HG02759 (cell line): ENCODE results near the gene ZFAND2B.
"Not testable (repeated sequence)": the region's sequence is repeated elsewhere in the genome, so short reads cannot be mapped to it uniquely, and the experiment has no call there.

Experiments
- ATAC-seq: cut with Tn5 transposase; IDR thresholded peaks from one replicate; pipeline ENCODE4 v1.9.1; 2021; ENCODE audit warnings: mild to moderate bottlenecking, moderate library complexity; ENCODE audit not compliant: unreplicated experiment

Gene ZFAND2B

DNA sequence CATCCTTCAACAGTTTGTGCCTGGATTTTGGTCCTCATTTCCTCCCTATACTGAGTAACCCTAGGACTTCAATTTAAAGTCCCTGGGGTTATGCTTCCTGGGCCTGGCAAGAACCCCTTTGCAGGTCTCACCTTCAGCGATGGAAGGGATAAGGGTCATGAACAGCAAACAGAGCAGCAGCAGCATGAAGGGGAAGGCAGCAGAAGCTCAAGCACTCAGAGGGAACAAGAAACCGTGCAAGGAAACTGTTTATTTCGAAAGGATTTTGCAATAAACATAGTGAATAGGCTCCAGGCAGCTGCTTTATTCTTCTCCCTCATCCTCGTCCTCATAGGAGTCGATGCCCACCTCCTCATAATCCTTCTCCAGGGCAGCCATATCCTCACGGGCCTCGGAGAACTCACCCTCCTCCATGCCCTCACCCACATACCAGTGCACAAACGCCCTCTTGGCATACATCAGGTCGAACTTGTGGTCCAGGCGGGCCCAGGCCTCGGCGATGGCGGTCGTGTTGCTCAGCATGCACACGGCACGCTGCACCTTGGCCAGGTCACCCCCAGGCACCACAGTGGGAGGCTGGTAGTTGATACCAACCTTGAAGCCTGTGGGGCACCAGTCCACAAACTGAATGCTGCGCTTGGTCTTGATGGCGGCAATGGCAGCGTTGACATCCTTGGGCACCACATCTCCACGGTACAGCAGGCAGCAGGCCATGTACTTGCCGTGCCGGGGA is 43.6 kb downstream of the ZFAND2B start:
- no peak for ATAC-seq

DNA sequence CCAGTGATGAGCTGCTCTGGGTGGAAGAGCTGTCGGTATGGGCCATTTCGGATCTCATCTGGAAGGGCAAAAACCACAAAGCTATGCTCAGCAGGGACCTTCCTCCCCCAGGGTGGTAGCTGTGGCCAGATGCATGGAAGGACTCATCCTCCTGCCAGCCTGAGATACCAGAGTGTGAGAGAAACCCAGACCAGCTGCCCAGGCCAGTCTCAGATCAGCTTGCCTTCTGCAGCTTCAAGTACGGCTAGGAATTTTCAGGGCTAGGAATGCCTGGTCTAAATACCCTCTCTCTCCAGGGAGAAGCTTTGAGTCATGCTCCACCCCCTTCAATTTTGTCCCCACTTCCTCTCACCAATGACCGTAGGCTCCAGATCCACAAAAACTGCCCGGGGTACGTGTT is 45.1 kb downstream of the ZFAND2B start:
- ATAC-seq = no peak

DNA sequence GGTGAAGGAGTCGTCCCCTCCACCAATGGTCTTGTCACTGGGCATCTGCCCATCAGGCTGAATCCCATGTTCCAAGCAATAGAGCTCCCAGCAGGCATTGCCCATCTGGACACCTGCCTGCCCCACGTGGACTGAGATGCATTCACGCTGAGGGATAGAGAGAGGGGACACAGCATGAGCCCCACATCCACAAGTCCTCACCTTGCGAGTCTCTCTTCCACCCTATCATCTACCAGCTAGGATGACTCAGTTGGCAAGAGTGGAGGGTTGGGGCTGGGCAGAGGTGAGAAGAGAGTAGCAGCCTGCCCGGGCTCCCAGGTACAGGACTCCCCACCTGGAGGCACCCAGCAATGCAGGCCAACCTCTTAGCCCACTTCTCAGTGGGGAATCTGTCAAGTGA is 45.5 kb downstream of the ZFAND2B start:
- ATAC-seq = no peak

DNA sequence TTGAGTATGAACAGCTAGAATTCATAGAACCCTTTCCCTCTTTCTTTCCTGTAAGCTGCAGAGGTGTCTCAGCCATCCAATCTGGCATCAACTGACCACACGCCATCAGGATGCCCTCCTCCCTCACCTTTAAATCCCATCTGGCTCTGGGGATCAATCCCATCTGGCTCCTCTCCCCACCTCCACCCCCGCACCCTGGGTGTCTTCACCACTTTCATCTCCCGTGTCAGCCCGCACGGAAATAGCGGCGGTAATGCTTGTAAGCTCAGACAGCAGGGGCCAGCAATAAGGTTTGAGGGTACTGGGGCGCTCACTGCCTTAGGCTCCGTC is 46.0 kb downstream of the ZFAND2B start:
- ATAC-seq = no peak

DNA sequence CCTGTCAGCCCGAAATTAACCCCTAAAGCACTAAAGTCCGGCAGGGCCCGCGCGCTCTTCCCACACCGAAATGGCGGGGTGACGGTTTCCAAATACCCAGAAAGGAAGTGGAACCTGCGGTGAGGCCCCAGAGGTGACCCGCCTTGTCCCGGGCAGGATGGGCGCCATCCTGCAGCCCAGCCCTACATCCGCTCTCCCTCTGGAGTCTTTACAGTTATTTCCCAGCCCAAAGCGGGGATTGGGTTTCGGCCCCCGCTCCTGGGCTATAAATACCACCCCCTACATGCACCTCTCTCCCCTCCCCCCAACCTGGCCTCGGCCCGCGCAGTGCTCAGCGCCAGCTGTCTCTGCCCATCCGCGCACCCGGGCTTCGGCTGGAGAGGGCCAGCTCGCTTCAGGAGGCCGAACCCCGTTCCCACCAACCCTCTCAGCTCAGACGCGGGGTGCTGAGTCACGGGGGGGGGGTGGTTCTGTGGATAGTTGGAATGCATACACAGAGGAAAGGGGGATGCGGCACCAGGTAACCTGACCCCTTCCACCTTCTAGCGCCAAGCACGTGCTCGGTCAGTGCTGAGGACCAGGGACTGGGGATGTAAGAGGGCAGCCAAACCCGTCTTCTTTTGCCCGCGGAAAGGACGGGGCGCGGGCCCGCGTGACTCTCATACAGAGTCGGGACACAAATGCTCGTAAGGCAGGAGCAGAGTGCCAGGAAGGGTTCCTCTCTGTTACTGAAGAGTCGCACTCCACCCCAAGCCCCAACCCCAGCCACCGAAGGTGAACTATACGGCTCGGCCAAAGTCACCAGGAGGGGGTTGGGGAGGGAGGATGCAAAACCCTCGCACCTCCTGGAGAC is 46.5 kb downstream of the ZFAND2B start, which contains the start of gene TUBA4B:
TSS of gene TUBA4B (plus strand) at position 344 of the 853 bp plus-strand sequence. CDS start at position 509, 165 bp downstream.
- peak; percentile 11 for ATAC-seq

DNA sequence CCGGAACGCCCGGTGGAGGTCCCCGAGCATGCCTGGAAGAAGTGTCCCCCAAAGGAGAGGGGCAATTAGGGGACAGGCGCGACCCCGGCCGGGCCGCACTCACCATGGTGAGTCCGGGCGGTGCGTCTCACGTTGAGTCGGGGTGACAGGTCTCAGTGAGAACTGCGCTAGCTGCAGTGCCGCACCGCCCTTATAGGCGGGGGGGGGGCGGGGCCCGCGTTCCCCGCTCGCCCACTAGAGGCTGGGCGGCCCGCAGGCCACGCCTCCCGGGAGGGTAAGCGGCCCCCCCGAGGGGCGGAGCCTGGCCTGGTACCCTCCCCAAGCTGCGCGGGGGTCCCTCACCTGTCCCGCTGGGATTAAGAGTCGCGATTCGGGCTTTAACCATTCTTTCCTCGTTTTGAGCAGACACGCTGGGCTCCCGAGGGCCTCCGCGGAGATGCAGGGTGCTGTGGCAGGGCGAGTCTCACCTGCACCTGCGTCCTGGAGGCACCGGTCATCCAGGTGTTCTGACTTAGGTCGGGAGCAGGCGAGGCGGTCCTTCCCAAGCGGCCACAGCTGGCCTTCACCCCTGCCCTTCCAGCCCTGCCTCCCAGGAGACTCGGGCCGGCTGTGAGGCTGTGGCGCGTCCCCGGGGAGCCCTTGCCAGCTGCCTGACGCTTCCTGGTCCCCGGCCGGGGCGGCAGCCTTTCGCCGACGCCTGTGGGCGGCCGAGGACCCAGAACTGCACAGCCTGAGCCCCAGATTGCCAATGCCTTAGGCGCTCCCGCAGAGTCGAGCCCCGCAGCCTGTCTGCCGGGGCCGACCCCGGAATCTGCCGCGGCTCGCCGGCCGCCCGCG is 47.4 kb downstream of the ZFAND2B start, which contains the start of gene TUBA4A:
TSS of gene TUBA4A (minus strand) at position 166 of the 837 bp plus-strand sequence. CDS start at position 106, 60 bp downstream.
- ATAC-seq = peak; percentile 58

DNA sequence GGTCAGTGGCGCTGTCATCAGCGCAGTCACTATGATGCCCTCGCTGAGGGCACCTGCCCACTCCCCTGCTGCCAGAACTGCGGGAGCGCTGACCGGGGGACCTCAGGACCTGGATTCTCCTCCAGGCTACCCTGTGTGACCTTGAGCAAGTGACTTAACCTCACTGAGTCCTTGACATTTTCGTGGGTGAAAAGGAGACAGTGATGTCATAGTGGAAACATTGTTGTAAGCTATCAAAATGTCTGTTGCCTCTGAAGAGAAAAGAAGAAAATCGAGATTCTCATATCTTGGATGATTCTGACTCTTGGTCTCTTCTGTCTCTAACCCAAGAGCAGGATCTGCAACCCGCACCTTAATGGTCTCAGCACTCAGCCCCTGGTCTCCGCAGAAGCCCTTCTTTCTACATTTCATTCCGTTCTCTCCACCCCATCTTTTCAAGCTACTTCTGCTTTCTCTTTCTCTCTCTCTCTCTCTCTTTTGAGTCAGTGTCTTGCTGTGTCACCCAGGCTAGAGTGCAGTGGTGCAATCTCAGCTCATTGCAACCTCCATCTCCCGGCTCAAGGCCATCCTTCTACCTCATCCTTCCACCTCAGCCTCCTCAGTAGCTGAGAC is 48.1 kb downstream of the ZFAND2B start:
- peak; percentile 24 for ATAC-seq

DNA sequence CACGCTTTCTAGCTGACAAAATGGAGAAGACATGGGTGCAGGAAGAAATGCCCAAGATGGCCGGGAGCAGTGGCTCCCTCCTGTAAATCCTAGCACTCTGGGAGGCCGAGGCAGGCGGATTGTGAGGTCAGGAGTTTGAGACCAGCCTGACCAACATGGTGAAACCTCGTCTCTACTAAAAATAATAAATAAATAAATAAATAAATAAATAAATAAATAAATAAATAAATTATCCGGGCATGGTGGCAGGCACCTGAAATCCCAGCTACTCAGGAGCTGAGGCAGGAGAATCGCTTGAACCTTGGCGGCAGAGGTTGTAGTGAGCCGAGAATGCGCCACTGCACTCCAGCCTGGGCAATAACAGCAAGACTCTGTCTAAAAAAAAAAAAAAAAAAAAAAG is 52.4 kb downstream of the ZFAND2B start:
- not testable (repeated sequence) for ATAC-seq
